ENCODE results near the gene AMPD3.

AMPD3 gene

GRCh38 chr11:10410106-10410843 lies 44.8 kb upstream of the AMPD3 start:
- H4K8ac ChIP-seq (ENCODE audit: low read depth, low read length), result no peak overlapping the region

GRCh38 chr11:10410844-10411200 lies 44.2 kb upstream of the AMPD3 start:
- Histone ChIP-seq H3K79me2 (ENCODE audit: control insufficient read depth, insufficient read depth, low read length) (no peaks in the 10 kb centered on the region), H3K4me2 (ENCODE audit: low read length) (no peak overlapping the region), H3K27ac (ENCODE audit: low read depth, low read length) (no peak overlapping the region), H2BK120ac (ENCODE audit: low read depth, low read length) (no peak overlapping the region), H3K9ac (ENCODE audit: low read length) (no peak overlapping the region), H3K4me1 (ENCODE audit: control insufficient read depth, low read depth, low read length) (no peaks in the 10 kb centered on the region), H3K23ac (ENCODE audit: low read length) (no peak overlapping the region), H3K18ac (ENCODE audit: low read length) (no peak overlapping the region), H3K79me1 (ENCODE audit: low read length) (no peaks in the 10 kb centered on the region), H2BK5ac (ENCODE audit: low read length) (no peak overlapping the region), H3K56ac (ENCODE audit: low read length) (no peak overlapping the region), H3K36me3 (ENCODE audit: control insufficient read depth, insufficient read depth, low read length) (no peaks in the 10 kb centered on the region), H2BK15ac (replicated peaks; ENCODE audit: low read depth) (no peak overlapping the region), H4K8ac (ENCODE audit: low read depth, low read length) (no peak overlapping the region), H3K4me3 (ENCODE audit: low read length) (no peak overlapping the region), H3K4ac (ENCODE audit: low read depth, low read length) (no peak overlapping the region), H2AK5ac (ENCODE audit: low read length) (no peak overlapping the region), H3K27me3 (ENCODE audit: insufficient read depth, low read length, poor library complexity) (no peaks in the 10 kb centered on the region), H4K5ac (ENCODE audit: low read length) (no peak overlapping the region)
- no peak for DNase-seq
- WGBS (ENCODE audit: extremely low coverage, insufficient coverage, low lambda C conversion rate), result no CpG with 5 or more reads among the region's 2 CpGs

More at GRCh38 chr11:10410106-10410843, 44.8 kb upstream of the AMPD3 start:
- Histone ChIP-seq H2BK5ac (ENCODE audit: low read length) (no peak overlapping the region), H3K4me3 (ENCODE audit: low read length) (no peak overlapping the region), H3K36me3 (ENCODE audit: control insufficient read depth, insufficient read depth, low read length) (no peaks in the 10 kb centered on the region), H3K18ac (ENCODE audit: low read length) (no peak overlapping the region), H3K4ac (ENCODE audit: low read depth, low read length) (no peak overlapping the region), H3K79me2 (ENCODE audit: control insufficient read depth, insufficient read depth, low read length) (no peaks in the 10 kb centered on the region), H3K9ac (ENCODE audit: low read length) (no peak overlapping the region), H3K79me1 (ENCODE audit: low read length) (no peaks in the 10 kb centered on the region), H3K27me3 (ENCODE audit: insufficient read depth, low read length, poor library complexity) (no peaks in the 10 kb centered on the region), H3K4me2 (ENCODE audit: low read length) (no peak overlapping the region), H3K27ac (ENCODE audit: low read depth, low read length) (no peak overlapping the region), H2AK5ac (ENCODE audit: low read length) (no peak overlapping the region), H3K4me1 (ENCODE audit: control insufficient read depth, low read depth, low read length) (no peaks in the 10 kb centered on the region), H4K5ac (ENCODE audit: low read length) (no peak overlapping the region), H3K56ac (ENCODE audit: low read length) (no peak overlapping the region), H2BK120ac (ENCODE audit: low read depth, low read length) (no peak overlapping the region), H2BK15ac (replicated peaks; ENCODE audit: low read depth) (no peak overlapping the region), H3K23ac (ENCODE audit: low read length) (no peak overlapping the region)
- no peak for DNase-seq
- WGBS (ENCODE audit: extremely low coverage, insufficient coverage, low lambda C conversion rate), result no CpG with 5 or more reads among the region's 8 CpGs

GRCh38 chr11:10412266-10412665 lies 42.8 kb upstream of the AMPD3 start:
- DNase-seq, result no peak
- Histone ChIP-seq H3K4me3 (ENCODE audit: low read length) (no peak overlapping the region), H3K36me3 (ENCODE audit: control insufficient read depth, insufficient read depth, low read length) (no peaks in the 10 kb centered on the region), H3K79me2 (ENCODE audit: control insufficient read depth, insufficient read depth, low read length) (no peaks in the 10 kb centered on the region), H2AK5ac (ENCODE audit: low read length) (no peak overlapping the region), H2BK5ac (ENCODE audit: low read length) (no peak overlapping the region), H3K4me2 (ENCODE audit: low read length) (no peak overlapping the region), H3K18ac (ENCODE audit: low read length) (no peak overlapping the region), H3K27ac (ENCODE audit: low read depth, low read length) (no peak overlapping the region), H3K23ac (ENCODE audit: low read length) (no peak overlapping the region), H3K56ac (ENCODE audit: low read length) (no peak overlapping the region), H3K79me1 (ENCODE audit: low read length) (no peaks in the 10 kb centered on the region), H3K27me3 (ENCODE audit: insufficient read depth, low read length, poor library complexity) (no peaks in the 10 kb centered on the region), H4K8ac (ENCODE audit: low read depth, low read length) (no peak overlapping the region), H3K9ac (ENCODE audit: low read length) (no peak overlapping the region), H2BK15ac (replicated peaks; ENCODE audit: low read depth) (no peak overlapping the region), H3K4me1 (ENCODE audit: control insufficient read depth, low read depth, low read length) (no peaks in the 10 kb centered on the region), H2BK120ac (ENCODE audit: low read depth, low read length) (no peak overlapping the region), H3K4ac (ENCODE audit: low read depth, low read length) (no peak overlapping the region), H4K5ac (ENCODE audit: low read length) (no peak overlapping the region)
- no CpG with 5 or more reads among the region's 3 CpGs for WGBS (ENCODE audit: extremely low coverage, insufficient coverage, low lambda C conversion rate)

GRCh38 chr11:10413268-10413667 lies 41.8 kb upstream of the AMPD3 start:
- Histone ChIP-seq H3K27me3 (ENCODE audit: insufficient read depth, low read length, poor library complexity) (no peaks in the 10 kb centered on the region), H2BK15ac (replicated peaks; ENCODE audit: low read depth) (no peak overlapping the region), H3K4me3 (ENCODE audit: low read length) (no peak overlapping the region), H4K5ac (ENCODE audit: low read length) (no peak overlapping the region), H3K79me1 (ENCODE audit: low read length) (no peaks in the 10 kb centered on the region), H2BK120ac (ENCODE audit: low read depth, low read length) (no peak overlapping the region), H3K9ac (ENCODE audit: low read length) (no peak overlapping the region), H3K23ac (ENCODE audit: low read length) (no peak overlapping the region), H3K36me3 (ENCODE audit: control insufficient read depth, insufficient read depth, low read length) (no peaks in the 10 kb centered on the region), H3K4me1 (ENCODE audit: control insufficient read depth, low read depth, low read length) (no peaks in the 10 kb centered on the region), H3K56ac (ENCODE audit: low read length) (no peak overlapping the region), H3K4ac (ENCODE audit: low read depth, low read length) (no peak overlapping the region), H3K4me2 (ENCODE audit: low read length) (no peak overlapping the region), H4K8ac (ENCODE audit: low read depth, low read length) (no peak overlapping the region), H2BK5ac (ENCODE audit: low read length) (no peak overlapping the region), H2AK5ac (ENCODE audit: low read length) (no peak overlapping the region), H3K18ac (ENCODE audit: low read length) (no peak overlapping the region), H3K79me2 (ENCODE audit: control insufficient read depth, insufficient read depth, low read length) (no peaks in the 10 kb centered on the region), H3K27ac (ENCODE audit: low read depth, low read length) (no peak overlapping the region)
- DNase-seq, result peak; percentile 44
- WGBS (ENCODE audit: extremely low coverage, insufficient coverage, low lambda C conversion rate), result no CpG with 5 or more reads among the region's 6 CpGs

- no peaks in the 10 kb centered on the region for H3K4me1 ChIP-seq (ENCODE audit: control insufficient read depth, low read depth, low read length)
- no peak overlapping the region for H3K9ac ChIP-seq (ENCODE audit: low read length)
- no peak overlapping the region for H3K56ac ChIP-seq (ENCODE audit: low read length)
- H3K4me3 ChIP-seq (ENCODE audit: low read length), result no peak overlapping the region
- H4K5ac ChIP-seq (ENCODE audit: low read length), result no peak overlapping the region
- no peak overlapping the region for H2BK120ac ChIP-seq (ENCODE audit: low read depth, low read length)
- H3K23ac ChIP-seq (ENCODE audit: low read length), result no peak overlapping the region
- H2BK5ac ChIP-seq (ENCODE audit: low read length), result no peak overlapping the region
- no peak for DNase-seq
- H3K36me3 ChIP-seq (ENCODE audit: control insufficient read depth, insufficient read depth, low read length), result no peaks in the 10 kb centered on the region
- H3K4me2 ChIP-seq (ENCODE audit: low read length), result no peak overlapping the region
- no peak overlapping the region for H2AK5ac ChIP-seq (ENCODE audit: low read length)
- no peak overlapping the region for H3K27ac ChIP-seq (ENCODE audit: low read depth, low read length)
- no peak overlapping the region for H2BK15ac ChIP-seq (replicated peaks; ENCODE audit: low read depth)
- no CpG with 5 or more reads among the region's 8 CpGs for WGBS (ENCODE audit: extremely low coverage, insufficient coverage, low lambda C conversion rate)
- H3K27me3 ChIP-seq (ENCODE audit: insufficient read depth, low read length, poor library complexity), result no peaks in the 10 kb centered on the region
- no peak overlapping the region for H4K8ac ChIP-seq (ENCODE audit: low read depth, low read length)
- no peaks in the 10 kb centered on the region for H3K79me1 ChIP-seq (ENCODE audit: low read length)
- no peaks in the 10 kb centered on the region for H3K79me2 ChIP-seq (ENCODE audit: control insufficient read depth, insufficient read depth, low read length)
- H3K4ac ChIP-seq (ENCODE audit: low read depth, low read length), result no peak overlapping the region
- no peak overlapping the region for H3K18ac ChIP-seq (ENCODE audit: low read length)
Observed at GRCh38 chr11:10414181-10414580, 40.9 kb upstream of the AMPD3 start.

- no peaks in the 10 kb centered on the region for H3K36me3 ChIP-seq (ENCODE audit: control insufficient read depth, insufficient read depth, low read length)
- H4K5ac ChIP-seq (ENCODE audit: low read length), result no peak overlapping the region
- H2BK120ac ChIP-seq (ENCODE audit: low read depth, low read length), result no peak overlapping the region
- H2BK5ac ChIP-seq (ENCODE audit: low read length), result no peak overlapping the region
- no peak overlapping the region for H3K4ac ChIP-seq (ENCODE audit: low read depth, low read length)
- no peak overlapping the region for H3K4me3 ChIP-seq (ENCODE audit: low read length)
- H3K4me2 ChIP-seq (ENCODE audit: low read length), result no peak overlapping the region
- H3K18ac ChIP-seq (ENCODE audit: low read length), result no peak overlapping the region
- no peaks in the 10 kb centered on the region for H3K79me1 ChIP-seq (ENCODE audit: low read length)
- no peak overlapping the region for H3K9ac ChIP-seq (ENCODE audit: low read length)
- H2BK15ac ChIP-seq (replicated peaks; ENCODE audit: low read depth), result no peak overlapping the region
- H3K23ac ChIP-seq (ENCODE audit: low read length), result no peak overlapping the region
- no peak overlapping the region for H3K27ac ChIP-seq (ENCODE audit: low read depth, low read length)
- no CpG with 5 or more reads among the region's 10 CpGs for WGBS (ENCODE audit: extremely low coverage, insufficient coverage, low lambda C conversion rate)
- no peak overlapping the region for H2AK5ac ChIP-seq (ENCODE audit: low read length)
- H3K4me1 ChIP-seq (ENCODE audit: control insufficient read depth, low read depth, low read length), result no peaks in the 10 kb centered on the region
- H3K27me3 ChIP-seq (ENCODE audit: insufficient read depth, low read length, poor library complexity), result no peaks in the 10 kb centered on the region
- H3K79me2 ChIP-seq (ENCODE audit: control insufficient read depth, insufficient read depth, low read length), result no peaks in the 10 kb centered on the region
- H4K8ac ChIP-seq (ENCODE audit: low read depth, low read length), result no peak overlapping the region
- no peak overlapping the region for H3K56ac ChIP-seq (ENCODE audit: low read length)
- DNase-seq, result peak; percentile 27
Observed at GRCh38 chr11:10414659-10415058, 40.4 kb upstream of the AMPD3 start.
